ENCODE measurements around the gene TIGD1.

The TIGD1 gene

GRCh38 chr2:232501794-232502390 is 48.5 kb downstream of the TIGD1 start:
- no peak for DNase-seq (ENCODE audit: low spot score)

DNA sequence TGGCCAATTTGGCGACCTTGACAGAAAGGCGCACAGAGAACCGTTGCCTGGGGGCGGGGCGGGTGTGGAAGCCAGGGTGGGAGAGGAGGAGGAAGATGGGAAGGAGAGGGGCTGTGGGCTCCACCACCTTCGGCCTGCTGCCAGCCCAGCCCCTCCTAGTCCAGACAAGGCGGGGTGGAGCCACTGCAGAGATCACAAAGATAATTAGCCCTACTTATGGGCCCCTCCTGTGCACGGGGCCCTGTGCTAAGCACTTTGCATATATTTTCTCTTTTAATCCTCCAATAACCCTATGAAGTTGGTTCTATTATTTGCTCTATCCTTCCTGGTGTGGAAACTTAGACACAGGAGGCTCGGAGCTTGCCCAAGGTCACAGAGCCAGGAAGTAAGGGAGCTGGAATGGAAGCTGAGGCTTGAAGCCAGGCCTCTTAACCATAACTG is 49.0 kb downstream of the TIGD1 start:
- DNase-seq (ENCODE audit: low spot score) = no peak

GRCh38 chr2:232498452-232498851 is 51.9 kb downstream of the TIGD1 start:
- no peak for DNase-seq (ENCODE audit: low spot score)
